NCI-H748 treated with DMSO at 0.1 percent for 48 hours (cell line): ENCODE results near the gene ATP5F1B.

Source experiments
- DNase-seq: peaks from one replicate; lab custom pipeline; 2025; lab: John Stamatoyannopoulos, UW

ATP5F1B gene

DNA sequence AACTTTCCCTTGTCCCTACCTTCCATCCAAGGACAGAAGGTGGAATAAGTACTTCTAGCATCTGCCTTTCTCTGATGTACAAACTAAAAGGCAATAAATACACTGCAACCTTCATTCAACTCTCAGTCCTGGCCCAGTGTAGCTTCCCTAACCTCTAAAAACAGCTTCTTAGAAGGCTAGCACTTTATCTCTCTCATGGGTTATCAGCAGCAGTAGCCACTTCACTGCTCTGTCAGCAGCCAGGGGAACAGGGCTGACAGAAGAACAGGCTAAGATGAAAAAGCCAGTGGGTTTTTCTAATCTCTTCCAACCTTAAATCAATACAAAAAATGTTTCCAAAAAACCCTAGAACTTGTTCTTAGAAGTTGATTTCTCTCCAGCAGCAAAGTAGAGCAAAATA, 28.9 kb downstream of the ATP5F1B start:
- DNase-seq, result no peak

DNA sequence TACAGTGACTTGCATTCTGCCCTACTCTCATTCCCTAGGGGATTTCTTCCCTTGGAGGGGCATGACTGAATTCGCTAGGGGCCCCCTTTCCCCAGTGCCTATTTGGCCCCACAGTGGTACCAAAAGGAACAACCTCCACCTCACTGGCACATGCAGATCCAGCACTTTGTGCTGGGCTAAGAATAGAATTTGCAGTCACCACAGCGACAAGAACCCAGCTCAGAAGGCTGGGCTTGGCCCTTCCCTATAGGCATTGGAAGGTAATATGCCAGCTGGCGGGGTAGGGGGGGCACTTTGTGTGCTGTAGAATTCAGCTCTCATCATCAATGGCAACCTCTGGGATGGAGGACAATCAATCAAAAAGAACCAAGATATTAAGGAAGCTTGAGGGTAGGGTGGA, 29.5 kb downstream of the ATP5F1B start:
- no peak for DNase-seq

DNA sequence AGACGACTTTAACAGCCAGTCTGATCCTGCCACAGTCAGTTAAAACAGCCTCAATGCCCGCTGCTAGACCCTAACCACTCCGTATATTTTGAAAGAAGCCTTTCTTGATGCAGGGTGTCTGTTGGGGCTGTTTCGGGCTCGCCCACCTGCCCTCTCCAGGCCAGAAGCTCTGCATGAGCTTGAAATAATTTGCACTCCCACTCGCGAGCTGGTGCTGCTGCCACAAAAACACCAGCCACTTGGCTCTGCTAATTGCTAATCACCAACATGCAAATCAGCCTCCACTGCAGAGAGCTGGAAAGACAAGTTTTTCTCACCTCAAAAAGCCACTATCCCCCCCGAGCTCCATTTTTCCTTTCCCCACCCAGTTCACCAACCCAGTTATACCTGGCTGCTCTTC, 31.2 kb downstream of the ATP5F1B start:
- no peak for DNase-seq

DNA sequence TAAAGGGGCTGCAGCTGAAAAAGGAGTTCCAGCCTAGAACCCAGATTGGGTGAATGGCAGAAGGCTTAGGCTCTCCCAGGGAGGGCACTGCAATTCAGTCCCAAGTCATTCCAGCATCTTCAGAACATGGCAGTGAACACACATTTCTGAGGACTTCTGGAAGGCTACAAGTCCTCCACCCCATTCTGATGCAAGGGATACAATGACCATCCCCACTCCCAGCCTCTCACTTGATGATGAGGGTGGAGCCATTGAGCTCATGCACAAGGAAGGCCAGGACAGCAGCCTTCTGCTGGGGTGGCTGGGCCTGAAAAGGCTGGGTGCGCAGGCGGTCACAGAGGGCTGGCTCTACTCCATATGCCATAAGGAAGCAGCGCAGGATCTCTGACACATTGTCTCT, 41.4 kb downstream of the ATP5F1B start:
- no peak for DNase-seq

DNA sequence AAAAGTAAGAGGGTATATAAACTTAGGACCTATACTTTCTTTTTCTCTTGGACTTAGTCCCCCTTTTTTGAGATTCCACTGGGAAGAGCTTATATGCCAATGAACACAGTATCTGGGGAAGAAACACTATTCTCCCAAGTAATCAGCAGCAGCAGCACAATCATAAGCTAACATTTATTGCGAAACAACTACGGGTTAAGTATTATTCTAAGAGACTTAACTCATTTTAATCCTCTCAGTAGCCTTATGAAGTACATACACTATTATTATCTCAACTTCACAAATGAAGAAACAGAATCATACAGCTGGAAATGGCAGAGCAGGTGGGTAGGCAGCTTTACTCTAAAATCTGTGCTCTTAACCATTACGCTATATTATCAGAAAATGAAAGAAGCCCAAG, 43.5 kb downstream of the ATP5F1B start:
- no peak for DNase-seq

DNA sequence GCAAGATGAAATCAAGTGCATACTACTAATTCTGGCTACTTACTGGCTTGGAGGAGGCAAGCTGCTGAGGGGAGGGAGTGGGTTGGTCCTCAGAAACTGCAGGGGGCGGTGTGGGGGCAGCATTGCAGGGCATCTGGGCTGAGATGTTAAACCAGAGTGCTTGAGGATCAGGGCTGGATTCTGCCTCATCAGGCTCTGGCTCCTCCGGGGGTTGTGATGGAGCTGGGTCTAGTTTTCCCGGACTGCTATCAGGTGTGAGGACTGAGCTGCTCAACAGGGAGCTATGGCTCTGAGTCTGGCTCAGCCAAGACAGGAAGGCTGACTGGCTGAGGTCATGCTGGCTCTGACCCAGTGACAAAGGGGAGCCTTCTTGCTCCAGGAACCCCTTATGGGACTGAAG, 44.3 kb downstream of the ATP5F1B start:
- DNase-seq, result no peak

DNA sequence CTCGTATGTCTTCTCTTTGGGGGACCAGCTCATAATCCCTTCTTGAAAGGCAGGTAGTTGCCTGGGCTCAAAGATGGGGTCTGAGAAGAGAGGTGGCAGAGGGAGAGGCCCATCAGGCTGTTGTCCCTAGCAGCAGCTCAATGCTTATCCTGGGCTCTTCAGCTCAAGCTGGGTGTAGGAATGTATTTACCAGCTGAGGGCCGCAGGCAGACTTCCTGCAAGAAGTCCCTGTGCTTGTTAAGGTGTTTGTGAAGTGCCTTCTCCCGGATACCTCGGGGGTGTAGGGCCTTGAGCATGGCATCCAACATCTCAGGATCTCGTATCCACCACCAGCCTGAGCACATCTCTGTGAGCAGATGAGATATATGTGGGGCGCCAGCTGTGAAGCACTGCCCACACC, 45.0 kb downstream of the ATP5F1B start:
- DNase-seq, result no peak

DNA sequence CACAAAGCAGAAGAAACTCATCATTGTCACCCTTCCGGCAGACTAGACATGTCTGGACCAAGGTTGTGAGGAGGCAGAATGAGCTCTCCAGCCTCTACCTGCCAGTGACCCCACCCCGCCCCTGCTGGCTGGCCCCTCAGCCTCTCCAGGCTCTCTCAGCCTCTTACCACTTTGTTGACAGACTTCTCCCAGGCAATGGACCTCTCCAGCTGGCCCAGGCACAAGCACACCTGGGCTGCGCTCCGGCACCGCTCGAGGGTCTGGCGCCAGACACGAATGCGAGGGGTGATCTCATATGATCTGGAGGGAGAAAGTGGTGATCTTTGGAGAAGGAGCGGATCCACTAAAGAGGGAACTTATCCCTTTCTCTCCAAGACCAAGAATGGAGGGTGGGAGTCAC, 46.0 kb downstream of the ATP5F1B start:
- no peak for DNase-seq

DNA sequence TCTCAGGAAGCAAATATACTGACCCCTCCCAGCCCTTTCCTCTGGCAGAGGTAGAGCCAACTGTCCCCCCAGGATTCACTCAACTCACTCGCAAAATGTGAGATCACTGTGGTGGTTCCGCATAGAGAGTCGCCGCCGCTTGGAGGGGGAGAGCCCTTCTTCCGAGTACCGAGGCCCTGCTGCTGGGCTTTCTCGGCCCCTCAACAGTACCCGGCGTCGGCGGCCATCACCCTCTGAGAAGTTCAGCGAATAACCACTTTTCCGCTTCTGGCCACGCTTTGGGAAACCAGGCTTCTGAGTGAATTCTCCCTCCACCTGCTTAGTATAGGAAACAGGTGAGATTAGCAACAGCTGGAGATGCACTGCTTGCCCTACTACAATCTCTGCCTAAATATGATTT, 46.7 kb downstream of the ATP5F1B start:
- DNase-seq, result no peak

DNA sequence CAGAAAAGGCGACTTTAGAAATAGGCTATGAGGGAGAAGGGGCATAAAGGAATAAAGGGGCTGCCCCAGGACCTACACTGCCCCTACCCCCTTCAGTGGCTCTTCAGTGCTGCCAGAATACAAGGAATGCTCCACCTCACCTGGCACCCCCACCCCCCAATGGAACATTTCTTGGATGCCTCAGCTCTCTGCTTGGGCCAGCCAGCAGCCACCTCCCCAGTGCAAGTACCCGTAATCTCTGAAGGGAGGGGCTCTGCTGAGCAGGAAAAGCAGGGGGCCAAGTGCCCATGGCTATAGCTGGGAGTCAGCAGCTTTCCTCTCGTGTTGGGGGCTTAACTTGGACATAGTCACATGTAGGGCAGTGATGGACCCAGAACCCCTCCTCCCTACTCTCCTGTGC, 49.0 kb downstream of the ATP5F1B start:
- DNase-seq, result no peak

DNA sequence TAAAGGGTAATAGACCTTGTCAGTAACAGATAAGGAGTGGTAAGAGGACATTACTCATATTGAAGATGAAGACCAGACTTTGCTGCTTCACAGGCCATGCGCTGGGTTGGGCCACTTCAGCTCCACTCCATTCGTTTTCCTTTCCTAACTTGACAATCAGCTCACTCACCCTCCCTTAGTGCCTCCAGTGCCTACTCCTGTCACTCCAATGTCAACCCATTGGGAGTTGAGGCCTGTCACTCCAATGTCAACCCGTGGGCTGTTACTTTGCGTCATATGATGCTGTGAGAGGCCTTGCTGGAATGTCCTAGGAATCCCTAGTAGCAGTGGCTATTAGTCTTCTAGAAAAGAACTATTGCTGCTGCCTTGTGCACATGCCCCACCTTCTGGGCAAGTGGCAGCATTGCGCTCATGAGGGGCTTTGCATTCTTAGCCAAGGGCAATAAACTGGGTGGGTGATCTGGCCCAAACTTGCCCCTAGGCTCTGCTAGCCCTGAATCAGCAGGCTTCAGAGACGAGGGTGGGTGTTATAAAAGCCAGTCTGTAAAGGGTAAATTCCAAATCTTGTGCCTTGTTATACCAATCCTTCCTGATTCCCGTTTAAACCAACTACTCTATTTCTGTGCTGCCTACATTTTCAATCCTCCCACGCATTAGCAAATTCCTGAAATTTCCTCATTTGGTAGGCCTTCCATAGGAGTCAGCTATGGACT, 51.7 kb downstream of the ATP5F1B start:
- DNase-seq, result peak; percentile 43

DNA sequence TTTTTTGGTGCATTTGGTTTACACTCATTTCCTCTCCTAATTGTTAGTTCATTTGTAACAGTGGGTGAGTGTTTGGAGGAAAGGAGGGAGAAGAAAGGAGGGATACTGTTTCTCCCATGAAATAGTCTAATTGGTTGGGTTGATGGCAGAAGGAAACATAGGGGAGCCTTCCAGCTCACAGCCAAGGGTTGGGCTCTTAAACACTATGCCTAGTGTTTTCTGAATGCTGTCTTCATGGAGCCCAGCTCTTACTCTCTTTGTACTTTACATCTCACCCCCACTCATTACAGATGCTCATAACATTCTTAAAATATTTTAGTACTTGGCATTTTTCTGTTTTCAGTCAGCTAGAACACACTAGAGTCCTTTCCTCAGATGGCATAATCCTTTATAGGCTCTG, 53.8 kb downstream of the ATP5F1B start:
- DNase-seq, result no peak

DNA sequence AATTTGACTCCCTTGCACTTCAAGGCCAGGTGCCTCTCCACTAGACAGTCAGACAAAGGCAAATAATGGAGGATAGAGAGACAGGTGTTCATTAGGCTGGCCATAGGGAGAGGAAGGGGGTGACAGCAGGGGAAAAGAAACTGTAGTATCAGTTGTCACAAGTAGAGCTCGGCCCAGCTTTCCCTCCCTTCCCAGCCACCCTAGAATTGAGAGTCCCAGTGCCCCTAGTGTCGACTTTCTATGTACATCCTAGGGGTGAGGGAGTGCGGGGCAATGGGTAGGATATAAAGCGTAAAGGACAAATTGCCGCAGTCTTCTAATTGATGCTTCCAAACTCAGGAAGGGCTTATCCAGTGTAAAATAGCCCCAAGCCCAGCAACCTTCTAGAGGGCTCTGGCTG, 54.7 kb downstream of the ATP5F1B start:
- peak; percentile 14 for DNase-seq

DNA sequence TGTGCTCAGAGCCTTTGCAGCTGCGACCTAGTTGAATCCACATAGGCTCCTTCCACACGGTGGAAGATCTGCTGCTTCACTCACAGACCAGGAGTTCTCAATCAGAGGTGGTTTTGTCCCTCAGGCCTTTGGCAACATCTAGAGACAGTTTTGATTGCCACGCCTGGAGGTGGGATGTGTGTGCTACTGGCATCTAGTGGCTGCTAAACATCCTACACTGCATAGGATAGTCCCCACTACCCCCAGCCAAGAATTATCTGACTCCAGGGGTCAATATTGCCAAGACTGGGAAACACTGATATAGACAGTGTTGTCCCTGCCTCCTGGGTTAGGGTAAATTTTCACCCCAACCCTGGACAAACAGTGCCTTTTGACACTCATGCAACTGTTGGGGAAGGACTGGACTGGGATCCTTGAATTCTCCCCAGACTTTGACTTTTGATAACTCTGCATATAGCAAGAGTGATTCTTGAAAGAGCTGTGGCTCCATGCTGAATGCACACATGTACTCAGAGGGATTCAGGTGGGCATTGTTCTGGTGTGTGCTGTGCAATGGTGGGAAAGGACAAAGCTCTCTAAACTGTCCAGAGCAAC, 55.5 kb downstream of the ATP5F1B start:
- no peak for DNase-seq

DNA sequence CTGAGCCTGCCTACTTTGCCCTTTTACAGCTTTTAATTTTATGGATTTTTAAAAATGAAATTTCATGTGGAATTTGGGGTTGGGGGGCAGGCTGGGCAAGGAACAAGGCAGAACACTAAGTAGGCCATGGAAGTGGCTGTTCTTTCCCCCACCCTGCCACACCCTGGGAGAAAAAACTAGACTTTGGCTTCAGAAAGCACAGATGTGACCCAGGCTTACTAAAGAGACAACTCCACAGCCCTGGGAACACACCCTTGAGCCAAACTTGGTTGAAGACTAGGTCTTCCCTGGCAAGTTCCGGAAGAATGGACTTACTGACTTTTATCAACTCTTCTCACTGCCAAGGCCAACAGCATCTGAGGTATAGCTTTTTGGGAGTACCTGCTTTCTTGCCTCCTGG, 56.0 kb downstream of the ATP5F1B start:
- DNase-seq, result no peak
